IPS DF 6.9 (cell line): ENCODE data around the gene MYPN.
"Not testable (repeated sequence)": the region's sequence is repeated elsewhere in the genome, so short reads cannot be mapped to it uniquely, and the experiment has no call there.

Source experiments
- DNase-seq: peaks from one replicate; pipeline ENCODE4 v3.0.0-alpha.2; 2013; ENCODE audit warnings: low read depth, low spot score
- H3K27ac ChIP-seq: one replicate; pipeline ENCODE4 v1.5.1; 2013; ENCODE audit warnings: low read length, control low read depth
- H3K27me3 ChIP-seq: 2 replicates; pipeline ENCODE4 v1.6.1; 2013; ENCODE audit warnings: mild to moderate bottlenecking, low read length; ENCODE audit not compliant: control insufficient read depth, insufficient read depth
- H3K36me3 ChIP-seq: 2 replicates; pipeline ENCODE4 v1.6.1; 2013; ENCODE audit warnings: low read length; ENCODE audit not compliant: control insufficient read depth, insufficient read depth
- H3K4me1 ChIP-seq: 2 replicates; pipeline ENCODE4 v1.6.1; 2013; ENCODE audit warnings: low read length; ENCODE audit not compliant: control insufficient read depth, insufficient read depth
- H3K4me3 ChIP-seq: 2 replicates; pipeline ENCODE4 v1.5.1; 2013; ENCODE audit warnings: mild to moderate bottlenecking, low read length
- H3K9me3 ChIP-seq: 2 replicates; pipeline ENCODE4 v1.6.1; 2013; ENCODE audit warnings: low read length, inconsistent platforms; ENCODE audit not compliant: control insufficient read depth, insufficient read depth
- WGBS: extraction: QIAGEN DNeasy Blood & Tissue Kit; methylation state at CpG from one replicate; pipeline ENCODE4 v1.1.7; 2013; ENCODE audit warnings: mixed read lengths, missing lambda C conversion rate; ENCODE audit not compliant: insufficient read length, insufficient coverage; 5-methylcytosine and 5-hydroxymethylcytosine counted together

Gene MYPN

GRCh38 chr10:68185085-68185484 lies 75.8 kb downstream of the MYPN start:
- H3K9me3 ChIP-seq = no peaks in the 10 kb centered on the region
- DNase-seq = no peak
- H3K4me3 ChIP-seq = no peak overlapping the region
- H3K4me1 ChIP-seq = no peaks in the 10 kb centered on the region
- no peaks in the 10 kb centered on the region for H3K36me3 ChIP-seq
- H3K27ac ChIP-seq = no peak overlapping the region
- WGBS = no CpG with 5 or more reads among the region's 2 CpGs
- H3K27me3 ChIP-seq = no peaks in the 10 kb centered on the region

- no peak overlapping the region for H3K27ac ChIP-seq
- H3K4me1 ChIP-seq = no peaks in the 10 kb centered on the region
- no peaks in the 10 kb centered on the region for H3K9me3 ChIP-seq
- no peaks in the 10 kb centered on the region for H3K36me3 ChIP-seq
- no peaks in the 10 kb centered on the region for H3K27me3 ChIP-seq
- no CpG with 5 or more reads among the region's 6 CpGs for WGBS
- no peak overlapping the region for H3K4me3 ChIP-seq
- DNase-seq = no peak
Measured at GRCh38 chr10:68188835-68189234, 79.5 kb downstream of the MYPN start.

GRCh38 chr10:68192113-68192512 lies 82.8 kb downstream of the MYPN start:
- Histone ChIP-seq H3K4me3 (no peak overlapping the region), H3K27me3 (no peaks in the 10 kb centered on the region), H3K36me3 (no peaks in the 10 kb centered on the region), H3K4me1 (no peaks in the 10 kb centered on the region), H3K9me3 (no peaks in the 10 kb centered on the region), H3K27ac (no peak overlapping the region)
- no CpG with 5 or more reads among the region's 3 CpGs for WGBS
- no peak for DNase-seq

GRCh38 chr10:68194290-68194689 lies 85.0 kb downstream of the MYPN start:
- H3K27me3 ChIP-seq = no peaks in the 10 kb centered on the region
- no peaks in the 10 kb centered on the region for H3K4me1 ChIP-seq
- H3K9me3 ChIP-seq = no peaks in the 10 kb centered on the region
- no peak for DNase-seq
- H3K36me3 ChIP-seq = no peaks in the 10 kb centered on the region
- no CpG with 5 or more reads among the region's 6 CpGs for WGBS
- no peak overlapping the region for H3K4me3 ChIP-seq
- no peak overlapping the region for H3K27ac ChIP-seq

GRCh38 chr10:68195776-68196175 lies 86.5 kb downstream of the MYPN start:
- H3K9me3 ChIP-seq, H3K36me3 ChIP-seq: not testable (repeated sequence)

GRCh38 chr10:68196701-68197100 lies 87.4 kb downstream of the MYPN start:
- H3K4me3 ChIP-seq = no peak overlapping the region
- H3K36me3 ChIP-seq = no peaks in the 10 kb centered on the region
- no peaks in the 10 kb centered on the region for H3K27me3 ChIP-seq
- no peak overlapping the region for H3K27ac ChIP-seq
- H3K9me3 ChIP-seq = no peaks in the 10 kb centered on the region
- no CpG with 5 or more reads among the region's 3 CpGs for WGBS
- H3K4me1 ChIP-seq = no peaks in the 10 kb centered on the region
- DNase-seq = no peak

More at GRCh38 chr10:68195776-68196175, 86.5 kb downstream of the MYPN start:
- not testable (repeated sequence) for H3K27ac ChIP-seq, H3K27me3 ChIP-seq, H3K4me3 ChIP-seq, DNase-seq, H3K4me1 ChIP-seq
- WGBS = no CpG with 5 or more reads among the region's 2 CpGs

- Histone ChIP-seq H3K36me3 (no peaks in the 10 kb centered on the region), H3K9me3 (no peaks in the 10 kb centered on the region), H3K4me1 (no peaks in the 10 kb centered on the region), H3K27me3 (no peaks in the 10 kb centered on the region), H3K27ac (no peak overlapping the region), H3K4me3 (no peak overlapping the region)
- no CpG with 5 or more reads among the region's 5 CpGs for WGBS
- DNase-seq = no peak
Measured at GRCh38 chr10:68202960-68203353, 93.7 kb downstream of the MYPN start.

- H3K4me3 ChIP-seq = no peak overlapping the region
- H3K9me3 ChIP-seq = no peaks in the 10 kb centered on the region
- no peak overlapping the region for H3K27ac ChIP-seq
- H3K27me3 ChIP-seq = no peaks in the 10 kb centered on the region
- no peaks in the 10 kb centered on the region for H3K4me1 ChIP-seq
- H3K36me3 ChIP-seq = no peaks in the 10 kb centered on the region
- peak; percentile 73 for DNase-seq
- WGBS = no CpG with 5 or more reads among the region's 10 CpGs
Measured at GRCh38 chr10:68208424-68209042, 99.2 kb downstream of the MYPN start.

- WGBS = no CpG with 5 or more reads among the region's 1 CpG
- no peak overlapping the region for H3K4me3 ChIP-seq
- no peak overlapping the region for H3K27ac ChIP-seq
- no peaks in the 10 kb centered on the region for H3K27me3 ChIP-seq
- no peaks in the 10 kb centered on the region for H3K9me3 ChIP-seq
- DNase-seq = no peak
- no peaks in the 10 kb centered on the region for H3K36me3 ChIP-seq
- no peaks in the 10 kb centered on the region for H3K4me1 ChIP-seq
Measured at GRCh38 chr10:68211669-68212068, 102.4 kb downstream of the MYPN start.

- no peak overlapping the region for H3K27ac ChIP-seq
- WGBS = no CpG with 5 or more reads among the region's 8 CpGs
- H3K36me3 ChIP-seq = no peaks in the 10 kb centered on the region
- H3K9me3 ChIP-seq = no peaks in the 10 kb centered on the region
- no peak for DNase-seq
- no peak overlapping the region for H3K4me3 ChIP-seq
- H3K4me1 ChIP-seq = no peaks in the 10 kb centered on the region
- no peaks in the 10 kb centered on the region for H3K27me3 ChIP-seq
Measured at GRCh38 chr10:68212721-68213352, 103.5 kb downstream of the MYPN start.

- DNase-seq = no peak
- no peaks in the 10 kb centered on the region for H3K27me3 ChIP-seq
- H3K36me3 ChIP-seq = no peaks in the 10 kb centered on the region
- no peaks in the 10 kb centered on the region for H3K4me1 ChIP-seq
- no peaks in the 10 kb centered on the region for H3K9me3 ChIP-seq
- no peak overlapping the region for H3K4me3 ChIP-seq
- no CpG with 5 or more reads among the region's 4 CpGs for WGBS
- H3K27ac ChIP-seq = no peak overlapping the region
Measured at GRCh38 chr10:68218786-68219185, 109.5 kb downstream of the MYPN start.
